Right renal cortex interstitium (tissue), 3 donors: ENCODE measurements around the gene IMPA2. TPM values are rescaled to one million over a fixed set of nuclear protein-coding genes. Genes with fewer than 3 reads are reported as not detected.

ENCODE experiments used
- DNase-seq, 3 donors: peaks; one replicate each; pipeline ENCODE4 v3.0.0-alpha.2; 2013; ENCODE audit warnings: low read depth in 3 of 3, low spot score in 2 of 3
- polyA plus RNA-seq, 3 donors: library from polyadenylated mRNA; unstranded; fragments of 120-200 nt; gene quantifications; one replicate each; pipeline ENCODE4 v1.2.1, GENCODE V29; 2013; ENCODE audit not compliant: insufficient read length in 3 of 3

IMPA2 gene
- polyA plus RNA-seq, 3 donors: 66.0 to 91.8 (median 89.9) TPM

DNA sequence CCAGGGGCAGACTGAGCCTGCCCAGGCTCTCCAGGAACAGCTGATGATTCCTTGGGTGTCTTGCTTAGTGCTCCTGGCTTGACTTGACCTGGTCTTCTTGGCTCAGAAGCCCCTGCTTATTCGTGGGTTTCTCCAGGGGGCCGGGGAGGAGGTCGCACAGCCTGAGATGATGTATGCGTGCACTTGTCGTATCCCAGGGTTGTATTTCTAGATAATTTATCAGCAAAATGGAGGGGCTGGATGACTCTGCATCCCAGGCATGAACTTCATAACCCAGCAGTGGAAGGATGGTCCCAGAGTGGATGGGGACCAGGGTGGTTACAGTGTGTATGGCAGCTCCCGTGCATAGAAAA is 25.2 kb downstream of the IMPA2 start:
- no peak for DNase-seq

DNA sequence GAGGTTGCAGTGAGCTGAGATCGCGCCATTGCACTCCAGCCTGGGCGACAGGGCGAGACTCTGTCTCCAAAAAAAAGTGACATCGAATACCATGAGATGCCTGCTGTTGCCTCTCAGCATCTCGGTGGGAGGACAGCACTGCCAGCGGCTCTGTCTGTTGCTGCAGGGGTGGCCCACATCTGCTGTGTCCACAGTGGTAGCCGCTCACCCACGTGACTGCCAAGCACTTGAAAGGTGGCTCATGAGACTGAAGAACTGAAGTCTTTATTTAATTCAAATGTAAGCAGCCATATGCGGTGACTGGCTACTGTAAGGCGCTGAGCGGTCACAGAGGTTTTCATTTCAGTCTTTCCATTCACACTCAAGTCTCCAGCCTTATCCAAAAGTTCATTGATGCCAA is 25.8 kb downstream of the IMPA2 start:
- DNase-seq: no peak

DNA sequence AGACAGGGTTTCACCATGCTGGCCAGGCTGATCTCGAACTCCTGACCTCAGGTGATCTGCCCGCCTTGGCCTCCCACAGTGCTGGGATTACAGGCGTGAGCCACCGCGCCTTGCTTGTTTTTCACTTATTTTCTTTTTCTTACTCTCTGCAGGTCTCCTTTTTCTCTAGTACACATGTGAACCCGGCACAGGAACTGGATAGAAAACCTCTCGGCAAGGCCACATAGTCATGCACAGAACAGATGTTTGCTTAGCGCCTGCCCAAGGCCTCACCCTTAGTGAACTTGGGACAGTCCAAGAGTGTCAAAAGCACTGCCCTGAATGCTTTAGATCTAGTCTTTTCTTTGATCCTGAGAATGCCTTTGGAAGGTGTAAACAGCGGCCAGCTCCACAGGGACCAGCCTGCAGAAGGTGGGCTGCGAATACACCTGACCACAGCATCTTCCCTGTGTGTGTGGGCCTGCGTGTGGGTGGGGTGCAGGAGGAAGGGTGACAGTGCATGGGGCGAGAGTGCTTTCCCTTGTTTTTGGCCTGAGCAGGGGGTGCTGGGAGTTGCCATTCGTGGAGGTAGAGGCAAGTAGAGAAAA is 27.0 kb downstream of the IMPA2 start:
- no peak for DNase-seq

DNA sequence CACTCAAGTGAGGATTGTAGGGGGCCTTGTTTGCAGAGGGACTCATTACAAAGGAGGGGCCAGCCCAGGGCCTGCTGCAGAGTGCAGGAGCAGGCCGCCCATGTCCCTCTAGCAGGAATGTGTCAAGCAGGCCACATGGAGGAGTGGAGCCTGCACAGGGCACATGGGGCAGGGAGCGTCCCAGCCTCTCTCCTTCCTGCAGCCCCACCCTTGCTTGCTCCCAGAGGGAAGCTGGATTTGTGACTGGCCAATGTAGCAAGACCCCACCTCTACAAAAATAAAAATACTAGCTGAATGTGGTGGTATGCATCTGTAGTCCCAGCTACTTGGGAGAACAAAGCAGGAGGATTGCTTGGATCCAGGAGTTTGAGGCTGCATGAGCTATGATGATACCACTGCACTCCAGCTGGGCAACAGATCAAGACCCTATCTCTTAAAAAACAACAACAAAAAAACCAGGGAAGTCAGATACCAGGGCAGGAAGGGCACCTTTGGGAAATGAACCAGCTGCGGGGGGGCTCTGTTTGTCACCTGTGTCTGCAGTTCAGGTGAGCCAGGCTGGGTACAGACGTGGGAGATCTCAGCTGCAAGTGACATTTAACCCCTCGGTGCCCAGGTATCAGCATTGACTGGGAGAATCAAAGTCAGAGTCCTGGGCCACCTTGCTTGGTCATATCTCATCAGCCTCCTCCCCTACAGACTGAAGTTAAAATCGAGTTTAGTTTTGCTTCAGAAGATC is 27.7 kb downstream of the IMPA2 start:
- DNase-seq: no peak

DNA sequence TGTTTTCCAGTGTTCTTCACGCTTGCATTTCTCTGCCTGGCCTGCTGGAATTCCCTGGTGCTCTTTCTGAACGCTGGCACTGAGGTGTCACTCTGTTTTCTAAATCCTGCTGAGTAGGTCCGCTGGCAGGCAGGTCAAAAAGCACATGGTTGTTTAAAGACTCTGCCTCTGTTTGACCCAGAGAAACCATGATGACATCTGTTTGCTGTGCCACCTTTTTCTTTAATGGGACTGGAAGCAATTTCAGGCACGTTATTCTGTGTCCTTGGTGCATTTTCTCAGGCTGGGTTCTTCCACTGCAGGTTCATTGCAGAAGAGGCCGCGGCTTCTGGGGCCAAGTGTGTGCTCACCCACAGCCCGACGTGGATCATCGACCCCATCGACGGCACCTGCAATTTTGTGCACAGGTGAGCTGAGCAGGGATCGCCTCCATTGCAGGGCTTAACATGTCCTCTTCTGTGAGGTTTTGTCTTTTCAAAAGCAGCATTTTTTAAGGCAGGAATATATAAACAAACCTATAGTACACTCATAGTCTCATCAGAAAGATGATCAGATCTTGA is 28.4 kb downstream of the IMPA2 start:
- DNase-seq: no peak

DNA sequence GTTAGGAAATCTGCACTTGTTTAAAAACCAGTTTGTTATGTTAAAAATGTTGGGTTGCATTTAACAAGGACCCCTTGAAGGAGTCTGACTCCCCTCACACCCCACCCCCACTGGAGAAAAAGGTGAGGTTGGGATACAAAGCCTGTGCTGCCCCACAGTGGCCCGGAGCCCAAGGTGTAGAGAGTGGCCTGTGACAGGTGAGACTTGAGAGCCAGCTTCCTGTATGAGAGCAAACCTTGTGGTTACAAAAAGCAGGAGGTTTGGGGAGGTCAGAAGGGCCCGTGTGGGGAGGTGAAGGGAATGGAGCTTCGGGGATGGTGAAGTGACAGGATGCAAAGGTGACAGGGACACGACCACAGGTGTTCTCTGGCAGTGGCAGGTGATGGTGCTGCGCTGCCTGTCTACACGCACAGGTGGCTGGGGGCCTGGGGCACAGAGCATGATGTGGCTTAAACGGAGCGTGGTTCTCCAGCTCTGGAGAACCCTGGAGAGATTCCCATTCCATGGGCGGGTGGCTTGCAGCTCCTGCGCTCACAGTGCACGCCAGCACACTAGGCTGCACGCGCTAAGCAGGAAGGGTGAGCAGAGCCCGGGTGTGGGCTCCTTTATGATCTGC is 29.0 kb downstream of the IMPA2 start:
- no peak for DNase-seq

DNA sequence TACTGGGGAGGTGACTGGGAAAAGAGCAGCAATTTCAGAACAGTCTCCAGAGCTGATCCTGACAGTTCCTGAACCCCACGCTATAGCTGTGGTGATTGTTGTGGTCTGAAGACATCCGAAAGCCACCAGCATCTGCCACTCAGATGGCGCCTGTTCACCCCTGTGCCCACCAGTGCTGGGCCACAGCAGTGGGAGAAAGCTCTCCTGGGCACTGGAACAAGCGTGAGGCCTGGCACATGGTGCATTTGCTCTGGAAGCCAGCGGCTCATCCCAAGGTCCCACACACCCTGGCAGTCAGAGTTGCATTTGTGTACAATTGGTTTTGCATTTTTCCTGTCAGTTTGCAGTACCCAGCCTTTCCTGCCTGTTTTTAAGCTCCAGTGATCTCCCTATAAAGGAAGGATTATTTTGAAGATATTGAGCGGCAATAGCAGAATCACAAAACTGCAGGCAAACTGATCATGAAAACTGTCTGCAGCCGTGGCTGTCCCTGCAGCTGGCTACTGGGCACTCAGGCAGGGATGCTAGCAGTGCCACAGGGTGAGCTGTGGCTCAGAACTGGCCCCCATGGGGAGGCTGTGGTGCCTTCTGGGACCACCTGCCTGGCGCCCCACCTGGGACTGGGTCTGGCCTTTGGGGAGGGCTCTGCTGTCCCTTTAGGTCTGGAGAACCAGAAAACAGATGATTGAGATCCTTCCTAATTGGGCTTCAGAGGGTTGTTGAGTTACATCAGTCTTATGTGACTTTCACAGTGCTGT is 30.1 kb downstream of the IMPA2 start:
- no peak for DNase-seq

DNA sequence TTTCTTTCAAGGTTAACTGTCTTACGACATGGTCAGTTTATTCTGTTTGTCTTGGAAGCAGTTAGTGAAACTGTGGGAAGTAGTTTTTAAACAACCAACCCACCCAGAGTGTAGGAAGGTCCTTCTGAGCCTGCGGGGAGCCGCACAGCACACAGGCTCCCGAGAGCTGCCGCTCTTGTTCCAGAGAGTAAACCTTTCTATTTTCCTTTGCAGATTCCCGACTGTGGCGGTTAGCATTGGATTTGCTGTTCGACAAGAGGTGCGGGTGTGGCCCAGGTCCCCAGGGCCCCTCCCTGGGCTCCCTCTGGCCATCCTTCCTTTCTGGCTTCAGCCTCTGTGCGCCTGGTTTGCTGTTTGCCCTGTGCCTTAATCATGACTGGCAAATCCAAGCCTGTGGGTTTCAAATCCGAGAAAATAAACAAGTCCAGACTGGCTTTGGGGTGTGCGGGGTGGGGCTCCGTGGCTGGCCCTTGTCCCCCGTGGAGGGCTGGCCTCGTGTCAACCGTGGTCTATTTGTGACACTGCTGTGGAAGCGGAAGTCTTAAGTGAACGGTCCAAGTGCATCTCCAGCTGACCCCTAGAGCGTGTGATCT is 30.7 kb downstream of the IMPA2 start:
- no peak for DNase-seq

DNA sequence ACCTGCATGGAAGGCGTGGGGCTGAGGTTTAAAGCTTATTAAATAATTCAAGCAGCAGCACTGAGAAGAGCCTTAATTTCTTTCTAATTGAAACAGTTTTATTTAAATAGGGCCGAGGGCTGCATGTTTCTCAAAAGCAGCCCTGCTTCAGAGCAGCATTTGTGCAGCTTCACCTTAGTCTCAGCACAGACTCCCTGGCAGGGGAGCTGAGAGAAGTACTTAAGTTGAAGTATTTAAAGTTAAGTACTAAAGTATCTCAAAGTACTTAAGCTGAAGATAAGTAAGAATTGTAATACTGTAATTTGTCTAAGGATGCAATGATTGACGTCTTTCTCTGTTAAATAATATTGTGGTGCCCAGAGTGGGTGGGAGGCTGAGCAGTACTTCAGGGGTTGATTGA is 31.4 kb downstream of the IMPA2 start:
- DNase-seq: no peak

DNA sequence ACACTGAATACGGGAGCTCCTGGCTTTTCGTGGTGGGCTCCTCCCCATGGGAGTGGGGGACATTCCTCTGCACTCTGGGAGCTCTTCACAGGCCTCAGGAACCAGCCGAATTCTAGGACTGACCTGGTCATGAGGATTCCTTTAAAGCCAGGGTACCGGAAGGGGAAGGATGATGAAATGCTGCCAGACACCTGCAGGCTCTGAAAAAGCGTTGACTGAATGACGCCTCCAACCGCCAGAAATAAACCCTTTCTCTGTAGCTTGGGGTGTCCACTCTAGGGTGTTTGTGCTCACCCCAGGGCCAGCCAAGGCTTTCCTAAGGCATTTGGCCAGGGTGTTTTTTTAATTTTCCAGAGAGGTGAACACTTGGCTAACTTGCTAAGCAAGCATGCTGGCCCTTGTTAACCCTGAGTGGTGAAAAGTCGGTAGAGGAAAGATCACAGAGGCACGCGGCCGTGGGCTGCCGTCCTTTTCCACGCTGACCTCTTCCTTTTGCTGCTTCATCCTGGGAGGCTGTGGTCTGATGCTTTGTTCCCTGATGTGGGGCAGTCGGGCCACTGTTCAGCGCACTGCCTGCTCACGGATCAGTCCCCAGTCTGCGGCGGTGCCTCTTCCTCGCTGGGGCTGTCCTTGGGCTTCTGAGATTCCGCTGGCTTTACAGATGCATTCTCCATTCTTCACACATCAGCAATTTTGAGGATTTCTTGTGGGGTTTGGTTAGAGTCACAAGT is 32.0 kb downstream of the IMPA2 start:
- no peak for DNase-seq

DNA sequence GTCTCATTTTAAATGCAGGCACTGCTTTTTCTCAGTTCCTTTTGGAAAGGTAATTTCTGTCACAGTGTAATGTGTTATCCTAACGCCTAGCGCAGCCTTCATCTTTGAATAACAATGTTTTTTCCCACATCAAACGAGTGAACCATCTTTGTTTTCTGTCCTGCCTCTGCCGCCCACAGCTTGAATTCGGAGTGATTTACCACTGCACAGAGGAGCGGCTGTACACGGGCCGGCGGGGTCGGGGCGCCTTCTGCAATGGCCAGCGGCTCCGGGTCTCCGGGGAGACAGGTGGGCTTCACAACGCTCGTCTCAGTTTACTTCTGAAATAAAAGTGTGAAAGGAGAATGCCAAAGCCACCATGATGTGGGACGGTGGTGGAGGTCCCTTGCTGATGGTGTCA is 32.8 kb downstream of the IMPA2 start:
- DNase-seq: no peak

DNA sequence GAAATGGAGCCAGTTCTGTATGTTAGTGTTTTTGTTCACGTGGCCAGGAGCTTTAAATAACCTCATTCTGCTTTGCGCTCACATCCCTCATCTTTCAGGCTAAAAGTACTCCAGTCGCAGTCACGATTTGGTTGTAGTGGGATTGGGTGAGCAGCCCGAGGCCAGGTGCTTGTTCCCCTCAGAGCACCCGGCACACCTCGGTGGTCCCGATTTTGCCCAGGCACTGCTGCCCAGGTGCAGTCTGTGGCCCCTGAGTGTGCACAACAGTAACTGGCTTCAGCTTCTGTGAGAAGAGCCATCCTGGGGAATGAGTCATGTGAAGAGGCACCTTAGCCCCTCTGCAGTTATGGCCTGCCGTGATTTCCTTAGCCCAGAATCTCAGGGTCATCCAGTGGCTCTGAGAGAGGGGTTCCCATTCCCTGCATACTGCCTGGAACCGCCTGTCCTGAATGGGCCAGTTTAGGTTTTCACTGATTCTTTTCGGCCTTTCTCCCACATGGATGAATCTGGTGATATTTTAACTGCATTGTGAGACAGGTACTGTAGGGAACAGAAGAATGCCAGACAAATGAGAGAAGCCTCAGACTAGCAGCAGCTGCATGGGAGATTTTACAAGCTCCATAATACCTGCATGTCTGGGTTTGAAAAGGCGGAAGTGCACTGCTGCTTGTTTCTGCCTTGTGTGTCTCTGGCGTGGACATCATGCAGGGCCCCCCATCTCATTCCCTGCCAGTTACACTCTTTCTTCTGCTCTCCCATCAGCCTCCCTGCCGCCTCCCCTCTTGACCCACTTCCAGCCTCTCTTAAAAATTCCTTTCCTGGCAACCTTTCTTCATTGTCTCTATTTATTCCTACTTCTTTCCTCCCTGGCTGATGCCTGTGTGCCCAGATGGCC is 33.5 kb downstream of the IMPA2 start:
- no peak for DNase-seq

DNA sequence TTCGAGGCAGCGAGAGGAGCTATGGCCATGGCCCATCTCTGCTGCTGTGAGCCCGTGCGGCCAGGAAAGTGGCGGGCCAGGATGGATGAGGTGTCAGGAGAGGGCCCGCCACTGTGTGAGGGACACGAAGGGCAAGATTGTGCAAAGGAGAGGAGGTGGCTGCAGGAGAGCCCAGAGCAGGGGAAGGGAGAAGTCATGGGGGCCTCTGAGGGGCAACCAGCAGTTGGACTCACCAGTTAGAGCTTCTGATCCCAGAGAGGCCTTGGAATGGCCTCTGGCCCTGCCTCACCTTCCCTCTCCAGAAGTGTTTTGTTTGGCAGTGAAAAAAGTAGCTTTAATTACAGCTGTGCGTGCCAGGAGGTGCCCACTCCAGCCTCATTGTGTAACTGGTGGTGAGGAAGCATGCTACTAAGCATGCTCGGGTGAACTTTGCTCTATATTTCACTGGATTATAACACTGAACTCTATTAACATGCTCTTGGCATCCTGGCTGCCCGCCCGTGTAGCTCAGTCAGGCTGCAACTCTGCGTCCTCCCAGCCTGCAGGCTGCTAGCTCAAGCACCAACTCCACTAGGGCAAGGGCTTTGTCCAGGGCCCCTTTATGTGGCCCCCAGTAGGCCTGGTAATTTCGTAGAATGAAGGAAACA is 34.2 kb downstream of the IMPA2 start:
- DNase-seq: no peak

DNA sequence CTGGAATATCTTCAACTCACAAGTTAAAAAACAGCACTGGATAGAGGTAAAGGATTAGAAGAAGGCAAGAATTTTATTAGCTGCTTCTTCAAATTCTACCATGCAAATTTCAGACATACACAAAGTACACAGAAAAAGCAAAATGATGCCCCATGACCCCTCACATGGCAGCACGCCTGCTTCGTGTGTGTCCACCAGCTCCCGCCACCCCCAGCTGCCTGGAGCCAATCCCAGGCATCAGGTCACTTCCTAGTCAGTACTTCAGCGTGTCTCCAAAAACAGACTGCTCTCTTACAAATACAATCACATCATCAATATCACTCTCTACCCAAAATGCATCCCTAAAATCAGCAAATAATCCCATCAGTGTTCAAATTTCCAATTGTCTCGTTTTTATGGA is 35.8 kb downstream of the IMPA2 start:
- no peak for DNase-seq

DNA sequence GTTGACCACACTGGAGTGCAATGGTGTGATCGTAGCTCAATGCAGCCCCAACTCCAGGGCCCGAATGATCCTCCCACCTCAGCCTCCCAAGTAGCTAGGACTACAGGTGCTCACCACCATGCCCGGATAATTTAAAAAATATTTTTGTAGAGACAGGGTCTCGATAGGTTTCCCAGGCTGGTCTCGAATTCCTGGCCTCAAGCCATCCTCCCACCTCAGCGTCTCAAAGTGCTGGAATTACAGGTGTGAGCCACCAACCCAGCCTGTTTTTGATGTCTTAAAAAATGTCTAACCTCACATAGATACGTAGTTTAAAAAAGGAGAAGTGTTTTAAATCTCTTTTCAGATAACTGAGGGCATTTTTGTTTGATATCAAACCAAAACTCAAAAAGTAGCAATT is 37.6 kb downstream of the IMPA2 start:
- DNase-seq: no peak

DNA sequence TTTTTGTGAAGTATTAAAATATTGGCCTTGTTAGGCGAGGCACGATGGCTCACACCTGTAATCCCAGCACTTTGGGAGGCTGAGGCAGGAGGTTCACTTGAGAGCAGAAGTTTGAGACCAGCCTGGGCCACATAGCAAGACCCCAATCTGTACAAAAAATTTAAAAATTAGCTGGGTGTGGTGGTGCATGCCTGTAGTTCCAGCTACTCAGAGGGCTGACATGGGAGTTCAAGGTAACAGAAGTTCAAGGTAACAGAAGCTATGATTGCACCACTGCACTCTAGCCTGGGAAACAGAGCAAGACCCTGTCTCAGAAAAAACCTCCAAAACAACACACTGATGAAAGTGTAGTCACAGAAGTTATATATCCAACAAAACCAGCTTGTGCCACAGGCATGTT is 39.8 kb downstream of the IMPA2 start:
- DNase-seq: no peak

DNA sequence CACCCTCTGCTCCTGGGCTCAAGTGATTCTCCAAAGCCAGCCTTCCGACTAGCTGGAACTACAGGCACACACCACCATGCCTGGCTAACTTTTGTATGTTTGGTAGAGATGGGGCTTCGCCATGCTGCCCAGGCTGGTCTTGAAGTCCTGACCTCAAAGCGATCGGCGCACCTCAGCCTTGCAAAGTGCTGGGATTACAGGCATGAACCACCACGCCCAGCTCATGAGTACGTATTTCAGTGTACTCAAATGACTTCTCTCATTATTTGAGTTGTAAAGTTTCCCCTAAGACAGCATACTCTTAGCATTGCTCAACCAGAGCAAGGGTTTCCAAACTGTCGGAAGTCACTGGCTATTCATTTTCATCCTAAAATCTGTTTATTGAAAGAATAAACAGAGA is 40.3 kb downstream of the IMPA2 start:
- DNase-seq: no peak

DNA sequence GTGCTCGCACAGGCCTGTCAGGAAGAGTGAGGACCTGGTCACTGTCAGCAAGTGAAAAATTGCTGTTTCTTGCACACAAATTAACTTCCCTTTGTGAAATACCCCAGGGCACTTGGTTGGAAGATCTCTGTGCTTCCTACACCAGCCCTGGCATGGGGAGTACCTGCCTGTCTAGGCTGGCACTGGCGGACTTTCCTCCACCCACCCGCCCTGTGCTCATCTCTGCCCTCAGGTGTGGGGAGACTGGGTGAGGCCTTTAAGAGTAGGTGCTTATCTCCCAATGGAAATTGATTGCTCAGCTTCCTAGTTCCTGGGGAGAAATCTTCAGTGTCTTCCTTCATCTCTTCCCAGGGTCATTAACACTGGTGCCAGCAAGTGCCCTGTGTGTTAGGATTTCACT is 42.1 kb downstream of the IMPA2 start:
- DNase-seq: no peak

DNA sequence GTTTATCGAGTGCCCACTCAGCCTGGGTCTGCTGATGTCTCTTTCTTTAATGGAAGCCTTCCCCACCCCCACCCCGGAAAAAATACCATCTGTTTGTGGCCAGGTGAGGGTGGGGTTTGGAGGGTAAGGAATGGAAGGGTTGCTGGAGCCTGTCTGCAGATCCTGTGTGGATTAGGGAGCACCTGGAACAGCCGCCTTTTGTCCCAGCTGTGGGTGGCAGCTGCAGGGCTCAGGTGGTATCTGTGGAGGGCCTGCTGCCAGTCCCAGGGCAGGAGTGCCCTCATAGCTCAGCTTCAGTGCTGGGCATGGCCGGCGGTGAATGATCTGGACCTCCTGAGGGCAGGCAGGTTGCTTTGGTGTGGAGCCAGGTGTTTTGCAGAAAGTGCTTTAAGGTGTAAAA is 45.3 kb downstream of the IMPA2 start:
- no peak for DNase-seq
